GM06990 (cell line): Measurements from ENCODE around the gene CCDC33.

Source experiments
- DNase-seq: peaks from one replicate; pipeline ENCODE4 v3.0.0-alpha.2; 2011; ENCODE audit not compliant: insufficient read length; ENCODE audit errors: extremely low read depth
- H3K27me3 ChIP-seq: replicated peaks from 2 replicates; pipeline ENCODE4 v1.6.0; 2011; ENCODE audit warnings: low read length; ENCODE audit not compliant: control insufficient read depth, insufficient read depth
- H3K36me3 ChIP-seq: 2 replicates; pipeline ENCODE4 v1.5.1; 2011; ENCODE audit warnings: low read length; ENCODE audit not compliant: control insufficient read depth, insufficient read depth
- H3K4me3 ChIP-seq: replicated peaks from 2 replicates; pipeline ENCODE4 v1.5.1; 2011; ENCODE audit warnings: low read depth, mild to moderate bottlenecking, control low read depth, low read length
- CTCF ChIP-seq: IDR thresholded peaks from 2 replicates; pipeline ENCODE4 v1.5.1; 2011; ENCODE audit warnings: low read length, control low read depth, mild to moderate bottlenecking, inconsistent platforms; ENCODE audit not compliant: insufficient read depth, poor library complexity, severe bottlenecking

Gene CCDC33

GRCh38 chr15:74270155-74270554, 34.0 kb downstream of the CCDC33 start:
- H3K36me3 ChIP-seq: no peaks in the 10 kb centered on the region
- TF ChIP-seq CTCF: no peak
- no peaks in the 10 kb centered on the region; the same call in 1 of the 2 replicates for H3K27me3 ChIP-seq
- no peak for DNase-seq
- no peak overlapping the region for H3K4me3 ChIP-seq

GRCh38 chr15:74270854-74271520, 34.9 kb downstream of the CCDC33 start:
- H3K27me3 ChIP-seq: no peaks in the 10 kb centered on the region; the same call in 1 of the 2 replicates
- DNase-seq: no peak

GRCh38 chr15:74272812-74273211, 36.7 kb downstream of the CCDC33 start:
- no peak for TF ChIP-seq CTCF
- no peak overlapping the region for H3K4me3 ChIP-seq
- no peaks in the 10 kb centered on the region for H3K36me3 ChIP-seq
- no peaks in the 10 kb centered on the region; the same call in 1 of the 2 replicates for H3K27me3 ChIP-seq
- no peak for DNase-seq

More at GRCh38 chr15:74270854-74271520, 34.9 kb downstream of the CCDC33 start:
- TF ChIP-seq CTCF: no peak
- no peaks in the 10 kb centered on the region for H3K36me3 ChIP-seq
- no peak overlapping the region for H3K4me3 ChIP-seq

GRCh38 chr15:74274470-74275038, 38.4 kb downstream of the CCDC33 start:
- Histone ChIP-seq H3K4me3 (no peak overlapping the region), H3K36me3 (no peaks in the 10 kb centered on the region), H3K27me3 (no peaks in the 10 kb centered on the region; the same call in none of the 2 replicates)
- DNase-seq: no peak
- no peak for TF ChIP-seq CTCF

GRCh38 chr15:74275957-74276356, 39.8 kb downstream of the CCDC33 start:
- DNase-seq: no peak
- H3K4me3 ChIP-seq: no peak overlapping the region
- H3K36me3 ChIP-seq: no peaks in the 10 kb centered on the region
- no peaks in the 10 kb centered on the region; the same call in none of the 2 replicates for H3K27me3 ChIP-seq
- TF ChIP-seq CTCF: no peak

- Histone ChIP-seq H3K4me3 (no peak overlapping the region), H3K36me3 (no peaks in the 10 kb centered on the region), H3K27me3 (no peaks in the 10 kb centered on the region; the same call in none of the 2 replicates)
- no peak for DNase-seq
- TF ChIP-seq CTCF: no peak
Observed at GRCh38 chr15:74276560-74276959, 40.4 kb downstream of the CCDC33 start.
